ENCODE data around the gene DNAH11. TPM values are rescaled to one million over a fixed set of nuclear protein-coding genes. Genes with fewer than 3 reads are reported as not detected.

The DNAH11 gene
- total and polyA plus RNA-seq, 2 of the 4 experiments (the other 2 are of a cell fraction): not detected

- Histone ChIP-seq H3K56ac (ENCODE audit: extremely low read depth, insufficient read depth, low read length) (no peak overlapping the region), H3K4ac (ENCODE audit: low read depth, low read length) (no peak overlapping the region), H3K4me1 (ENCODE audit: control insufficient read depth, insufficient read depth, low read length) (no peaks in the 10 kb centered on the region), H2BK15ac (ENCODE audit: low read depth, low read length) (no peak overlapping the region), H2AFZ (replicated peaks; ENCODE audit: low read length, poor library complexity) (no peak overlapping the region), H2BK120ac (ENCODE audit: low read depth, low read length) (no peak overlapping the region), H3K9me3 (ENCODE audit: control insufficient read depth, insufficient read depth, low read length) (no peaks in the 10 kb centered on the region), H3K9ac (ENCODE audit: low read depth, low read length) (no peak overlapping the region), H3K9me1 (ENCODE audit: insufficient read depth, low read length) (no peaks in the 10 kb centered on the region), H3K4me3 (ENCODE audit: insufficient read depth, low read depth, low read length) (no peak overlapping the region), H2BK5ac (ENCODE audit: low read depth, low read length, poor library complexity, severe bottlenecking) (no peak overlapping the region), H4K20me1 (ENCODE audit: insufficient read depth, low read length) (no peaks in the 10 kb centered on the region), H2AK9ac (replicated peaks; ENCODE audit: low read depth, low read length, poor library complexity) (no peak overlapping the region), H4K5ac (ENCODE audit: low read depth, low read length) (no peak overlapping the region), H4K91ac (ENCODE audit: insufficient read depth, low read depth, low read length) (no peak overlapping the region), H3K4me2 (ENCODE audit: low read depth, low read length) (peak overlapping the region; percentile 35; the same call in 1 of the 2 replicates), H3K27ac (ENCODE audit: insufficient read depth, low read length) (no peak overlapping the region), H3K23ac (ENCODE audit: low read depth, low read length) (no peak overlapping the region), H3K36me3 (ENCODE audit: control insufficient read depth, insufficient read depth, low read length) (no peaks in the 10 kb centered on the region), H3K27me3 (ENCODE audit: control insufficient read depth, insufficient read depth, low read length) (no peaks in the 10 kb centered on the region), H2AK5ac (ENCODE audit: low read depth, low read length) (no peak overlapping the region), H2BK20ac (ENCODE audit: low read depth, low read length) (no peak overlapping the region), H3K14ac (replicated peaks; ENCODE audit: low read depth, low read length) (no peak overlapping the region), H3K18ac (ENCODE audit: low read depth, low read length) (no peak overlapping the region), H3K79me1 (ENCODE audit: low read depth in 1 of 2, low read length in 2 of 2) (no peaks in the 10 kb centered on the region), H4K8ac (ENCODE audit: low read depth in 2 of 2, low read length in 2 of 2) (no peak overlapping the region)
- TF ChIP-seq RAD21 (IDR thresholded peaks at IDR 0.05; ENCODE audit: low read length) (no peak), ELK1 (IDR thresholded peaks at IDR 0.05; ENCODE audit: borderline replicate concordance, low read depth, low read length) (no peak), USF2 (IDR thresholded peaks at IDR 0.05; ENCODE audit: low read depth, low read length) (no peak), SMC3 (IDR thresholded peaks at IDR 0.05; ENCODE audit: low read depth, low read length) (no peak), MAZ (IDR thresholded peaks at IDR 0.05; ENCODE audit: borderline replicate concordance, low read depth, low read length) (no peak), CHD1 (IDR thresholded peaks at IDR 0.05; ENCODE audit: low read depth, low read length) (no peak), MAFK (IDR thresholded peaks at IDR 0.05; ENCODE audit: low read depth, low read length) (no peak), POLR2A (IDR thresholded peaks at IDR 0.05; ENCODE audit: low read depth, low read length) (no peak), RCOR1 (IDR thresholded peaks at IDR 0.05; ENCODE audit: insufficient replicate concordance, low read length) (no peak), CTCF (conservative IDR thresholded peaks at IDR 0.05; ENCODE audit: low read depth, low read length) (no peak), NFE2L2 (IDR thresholded peaks at IDR 0.05; ENCODE audit: low read depth, low read length) (no peak), FOS (IDR thresholded peaks at IDR 0.05; ENCODE audit: low read depth, low read length) (no peak), RFX5 (IDR thresholded peaks at IDR 0.05; ENCODE audit: low read depth, low read length) (no peak)
- WGBS, 2 experiments (ENCODE audit: extremely low coverage in 2 of 2, insufficient read length in 1 of 2): no CpG with 5 or more reads among the region's 5 CpGs
- intact Hi-C loops (cut with micrococcal nuclease): no loop called here
- dilution Hi-C loops (cut with HindIII; ENCODE audit: low sequenced_read_pairs, unreplicated experiment): no loop called here
- CTCF ChIA-PET: interaction anchor here (0.7 kb wide), 1 partner anchor 1155 kb away, joined by 8 read pairs; no protein-coding TSS in a partner anchor
- in situ Hi-C loops (cut with MboI; ENCODE audit: low sequenced_read_pairs): no loop called here
- POLR2A ChIA-PET (ENCODE audit: unreplicated experiment): no interaction called here
- ATAC-seq (ENCODE audit: low read depth): no peak
- no peak for DNase-seq
- BruUV-seq (replicated peaks): no TSS peak
These were observed 229.2 kb downstream of the DNAH11 start for GRCh38 chr7:21771906-21772610.

Data from IMR-90 (cell line).